H9 (cell line): ENCODE data around the gene GPC3. TPM values are rescaled to one million over a fixed set of nuclear protein-coding genes. Genes with fewer than 3 reads are reported as not detected.
A peak's percentile ranks its signal among the peaks of the same experiment; 100 is the strongest.

Source experiments
- DNase-seq: peaks from one replicate; pipeline ENCODE4 v3.0.0-alpha.2; 2017
- H2AFZ ChIP-seq: one replicate; pipeline ENCODE4 v1.6.1; 2013; ENCODE audit warnings: mild to moderate bottlenecking, low read length, control low read depth, moderate library complexity
- H2AK5ac ChIP-seq: 2 replicates; pipeline ENCODE4 v1.6.1; 2013; ENCODE audit warnings: low read length, control low read depth, mixed read lengths; ENCODE audit not compliant: insufficient read length
- H2BK120ac ChIP-seq: one replicate; pipeline ENCODE4 v1.6.1; 2013; ENCODE audit warnings: low read depth, mild to moderate bottlenecking, low read length, control low read depth, inconsistent platforms; ENCODE audit not compliant: poor library complexity, severe bottlenecking
- H2BK12ac ChIP-seq: 2 replicates; pipeline ENCODE4 v1.6.1; 2013; ENCODE audit warnings: low read length, control low read depth, mixed read lengths, low read depth; ENCODE audit not compliant: insufficient read length
- H2BK15ac ChIP-seq: 2 replicates; pipeline ENCODE4 v1.6.1; 2013; ENCODE audit warnings: low read depth, low read length, control low read depth
- H2BK20ac ChIP-seq: one replicate; pipeline ENCODE4 v1.6.1; 2013; ENCODE audit warnings: low read depth, mild to moderate bottlenecking, low read length, control low read depth, inconsistent platforms; ENCODE audit not compliant: poor library complexity, severe bottlenecking
- H2BK5ac ChIP-seq: 2 replicates; pipeline ENCODE4 v1.6.1; 2013; ENCODE audit warnings: low read length, control low read depth, mixed read lengths; ENCODE audit not compliant: insufficient read length
- H3K14ac ChIP-seq: 2 replicates; pipeline ENCODE4 v1.6.1; 2013; ENCODE audit warnings: low read length, control low read depth; ENCODE audit not compliant: insufficient read depth
- H3K18ac ChIP-seq: 2 replicates; pipeline ENCODE4 v1.6.1; 2013; ENCODE audit warnings: low read depth, mild to moderate bottlenecking, mixed read lengths, low read length, control low read depth; ENCODE audit not compliant: insufficient read length
- H3K23ac ChIP-seq: 2 replicates; pipeline ENCODE4 v1.6.1; 2013; ENCODE audit warnings: low read length, control low read depth, mixed read lengths, low read depth; ENCODE audit not compliant: insufficient read length
- H3K23me2 ChIP-seq: 2 replicates; pipeline ENCODE4 v1.6.1; 2013; ENCODE audit warnings: low read depth, mild to moderate bottlenecking, mixed read lengths, low read length, control low read depth; ENCODE audit not compliant: insufficient read length, poor library complexity, severe bottlenecking
- H3K27ac ChIP-seq: 2 replicates; pipeline ENCODE4 v1.5.1; 2013; ENCODE audit warnings: low read length, control low read depth, mixed read lengths, low read depth; ENCODE audit not compliant: insufficient read length
- H3K27me3 ChIP-seq: 2 replicates; pipeline ENCODE4 v1.6.1; 2013; ENCODE audit warnings: low read length, control low read depth, inconsistent platforms; ENCODE audit not compliant: insufficient read depth
- H3K4ac ChIP-seq: 2 replicates; pipeline ENCODE4 v1.6.1; 2013; ENCODE audit warnings: low read depth, mild to moderate bottlenecking, control low read depth, inconsistent platforms, low read length, moderate library complexity
- H3K4me1 ChIP-seq: 2 replicates; pipeline ENCODE4 v1.6.1; 2013; ENCODE audit warnings: low read length, control low read depth, inconsistent platforms; ENCODE audit not compliant: insufficient read depth
- H3K4me2 ChIP-seq: 2 replicates; pipeline ENCODE4 v1.6.1; 2013; ENCODE audit warnings: low read length, control low read depth, mixed read lengths; ENCODE audit not compliant: insufficient read length, insufficient read depth
- H3K56ac ChIP-seq: 2 replicates; pipeline ENCODE4 v1.6.1; 2013; ENCODE audit warnings: low read depth, mild to moderate bottlenecking, mixed read lengths, low read length, control low read depth; ENCODE audit not compliant: insufficient read length
- H3K79me1 ChIP-seq: 2 replicates; pipeline ENCODE4 v1.6.1; 2013; ENCODE audit warnings: low read depth, mild to moderate bottlenecking, moderate library complexity, low read length, control low read depth, inconsistent platforms; ENCODE audit not compliant: insufficient read depth, poor library complexity, severe bottlenecking
- H3K79me2 ChIP-seq: 2 replicates; pipeline ENCODE4 v1.6.1; 2013; ENCODE audit warnings: low read length, control low read depth, inconsistent platforms; ENCODE audit not compliant: insufficient read depth
- H3K9ac ChIP-seq: 2 replicates; pipeline ENCODE4 v1.6.1; 2013; ENCODE audit warnings: low read length, control low read depth, mixed read lengths; ENCODE audit not compliant: insufficient read length; ENCODE audit errors: extremely low read depth
- H3K9me3 ChIP-seq: one replicate; pipeline ENCODE4 v1.6.1; 2013; ENCODE audit warnings: low read depth, low read length, inconsistent platforms; ENCODE audit not compliant: control insufficient read depth
- H3T11ph ChIP-seq: one replicate; pipeline ENCODE4 v1.6.1; 2013; ENCODE audit warnings: mild to moderate bottlenecking, low read length, control low read depth, inconsistent platforms
- H4K20me1 ChIP-seq: one replicate; pipeline ENCODE4 v1.6.1; 2013; ENCODE audit not compliant: control insufficient read depth, insufficient read length, insufficient read depth
- H4K5ac ChIP-seq: 2 replicates; pipeline ENCODE4 v1.6.1; 2013; ENCODE audit warnings: low read depth, mild to moderate bottlenecking, mixed read lengths, low read length, control low read depth; ENCODE audit not compliant: insufficient read length
- H4K8ac ChIP-seq: replicated peaks from 2 replicates; pipeline ENCODE4 v1.6.1; 2013; ENCODE audit warnings: low read length, control low read depth, mixed read lengths, low read depth; ENCODE audit not compliant: insufficient read length
- H4K91ac ChIP-seq: 2 replicates; pipeline ENCODE4 v1.6.1; 2013; ENCODE audit warnings: low read depth, mild to moderate bottlenecking, moderate library complexity, mixed read lengths, low read length, control low read depth; ENCODE audit not compliant: insufficient read length
- H3K27ac Mint-ChIP-seq, 3 experiments: 2 replicates in 2 of 3; 3 replicates in 1 of 3; pipeline ENCODE4 v1.8.0; 2020 to 2021; ENCODE audit warnings: mixed read lengths in 3 of 3, mild to moderate bottlenecking in 1 of 3, moderate library complexity in 1 of 3
- H3K27me3 Mint-ChIP-seq: 2 replicates; pipeline ENCODE4 v1.8.0; 2021; ENCODE audit warnings: low read depth, mild to moderate bottlenecking, moderate library complexity, mixed read lengths
- H3K36me3 Mint-ChIP-seq, 3 experiments: 2 replicates in 2 of 3; 3 replicates in 1 of 3; pipeline ENCODE4 v1.8.0; 2020 to 2021; ENCODE audit warnings: low read depth in 3 of 3, mixed read lengths in 3 of 3; ENCODE audit not compliant: insufficient read depth in 1 of 3
- H3K4me1 Mint-ChIP-seq, 2 experiments: 2 replicates each; pipeline ENCODE4 v1.8.0; 2020; ENCODE audit warnings: mixed read lengths in 2 of 2
- H3K4me3 Mint-ChIP-seq, 2 experiments: 2 replicates in 1 of 2; 3 replicates in 1 of 2; pipeline ENCODE4 v1.8.0; 2020 to 2021; ENCODE audit warnings: mild to moderate bottlenecking in 2 of 2, mixed read lengths in 2 of 2, moderate library complexity in 1 of 2
- H3K9me3 Mint-ChIP-seq, 2 experiments: 2 replicates in 1 of 2; 3 replicates in 1 of 2; pipeline ENCODE4 v1.8.0; 2020; ENCODE audit warnings: mild to moderate bottlenecking in 2 of 2, mixed read lengths in 2 of 2, moderate library complexity in 1 of 2
- WGBS: extraction: QIAGEN DNeasy Blood & Tissue Kit; methylation state at CpG from one replicate; pipeline ENCODE4 v1.1.7; 2013; ENCODE audit warnings: missing lambda C conversion rate, low lambda C conversion rate, mixed read lengths; ENCODE audit not compliant: insufficient read length; ENCODE audit errors: extremely low coverage; 5-methylcytosine and 5-hydroxymethylcytosine counted together
- total RNA-seq: library from RNA; stranded (reverse); gene quantifications from 2 replicates; pipeline ENCODE4 v1.2.1, GENCODE V29; 2021
- TF ChIP-seq, protein P1 (sequence below): fragments of 200-600 bp; sonication (generic); conservative IDR thresholded peaks from 3 replicates; pipeline ENCODE4 v1.8.0; 2021; ENCODE audit warnings: antibody characterized with exemption, mild to moderate bottlenecking

GPC3 gene
- total RNA-seq, 1 experiment from 2014 or later: 108 TPM

DNA sequence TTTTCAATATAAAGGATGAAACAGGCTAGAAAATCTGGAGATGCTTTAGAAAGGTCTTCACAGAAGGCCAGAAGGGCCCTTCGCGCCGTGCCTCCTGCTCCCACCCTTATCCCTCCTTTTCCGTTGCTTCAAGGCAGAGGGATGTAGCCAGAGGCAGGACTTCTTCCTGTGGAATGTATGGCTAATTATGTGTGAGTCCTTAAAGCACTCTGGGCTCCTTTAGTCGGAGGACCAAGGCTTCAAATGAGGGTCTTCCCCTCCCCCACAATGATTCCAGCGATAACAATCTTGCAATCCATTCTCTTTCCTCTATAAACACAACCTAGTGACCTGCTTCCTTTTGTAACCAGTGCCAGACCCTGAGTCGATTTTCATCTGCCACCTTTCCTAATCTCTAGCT, 103.5 kb downstream of the GPC3 start:
- H3K9me3 Mint-ChIP-seq: no peaks in the 10 kb centered on the region
- Histone ChIP-seq H3K9ac (no peak overlapping the region), H4K5ac (no peak overlapping the region), H2BK120ac (no peak overlapping the region), H4K20me1 (no peaks in the 10 kb centered on the region), H3K23ac (no peak overlapping the region), H2BK20ac (no peak overlapping the region), H3K56ac (no peak overlapping the region), H3K18ac (no peak overlapping the region), H2BK5ac (no peak overlapping the region), H3K9me3 (no peaks in the 10 kb centered on the region), H4K8ac (no peak overlapping the region), H2BK12ac (no peak overlapping the region), H3T11ph (no peak overlapping the region), H3K79me1 (no peaks in the 10 kb centered on the region), H3K4ac (no peak overlapping the region), H3K27ac (no peak overlapping the region), H3K4me2 (no peak overlapping the region), H2AFZ (no peak overlapping the region), H3K4me1 (no peaks in the 10 kb centered on the region), H2AK5ac (no peak overlapping the region), H3K79me2 (no peaks in the 10 kb centered on the region), H3K23me2 (no peaks in the 10 kb centered on the region), H4K91ac (no peak overlapping the region), H3K27me3 (no peaks in the 10 kb centered on the region), H3K14ac (no peak overlapping the region), H2BK15ac (no peak overlapping the region)
- WGBS: no CpG with 5 or more reads among the region's 7 CpGs
- H3K36me3 Mint-ChIP-seq: 0 out of 7 replicates have a peak, but pooled peaks cover 0 to 4% (median 0%) of the 10 kb centered on the region in 3 experiments
- no peaks in the 10 kb centered on the region for H3K27me3 Mint-ChIP-seq
- peaks cover 22 to 26% of the 10 kb centered on the region in 2 experiments for H3K4me1 Mint-ChIP-seq
- no peak overlapping the region for H3K4me3 Mint-ChIP-seq
- H3K27ac Mint-ChIP-seq: peak overlapping the region in 1 of 3 experiments; percentile 19; a peak in 2 of 7 replicates
- TF ChIP-seq, protein P1, sequence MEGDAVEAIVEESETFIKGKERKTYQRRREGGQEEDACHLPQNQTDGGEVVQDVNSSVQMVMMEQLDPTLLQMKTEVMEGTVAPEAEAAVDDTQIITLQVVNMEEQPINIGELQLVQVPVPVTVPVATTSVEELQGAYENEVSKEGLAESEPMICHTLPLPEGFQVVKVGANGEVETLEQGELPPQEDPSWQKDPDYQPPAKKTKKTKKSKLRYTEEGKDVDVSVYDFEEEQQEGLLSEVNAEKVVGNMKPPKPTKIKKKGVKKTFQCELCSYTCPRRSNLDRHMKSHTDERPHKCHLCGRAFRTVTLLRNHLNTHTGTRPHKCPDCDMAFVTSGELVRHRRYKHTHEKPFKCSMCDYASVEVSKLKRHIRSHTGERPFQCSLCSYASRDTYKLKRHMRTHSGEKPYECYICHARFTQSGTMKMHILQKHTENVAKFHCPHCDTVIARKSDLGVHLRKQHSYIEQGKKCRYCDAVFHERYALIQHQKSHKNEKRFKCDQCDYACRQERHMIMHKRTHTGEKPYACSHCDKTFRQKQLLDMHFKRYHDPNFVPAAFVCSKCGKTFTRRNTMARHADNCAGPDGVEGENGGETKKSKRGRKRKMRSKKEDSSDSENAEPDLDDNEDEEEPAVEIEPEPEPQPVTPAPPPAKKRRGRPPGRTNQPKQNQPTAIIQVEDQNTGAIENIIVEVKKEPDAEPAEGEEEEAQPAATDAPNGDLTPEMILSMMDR: no peak
- DNase-seq: no peak
